Gastroesophageal sphincter (tissue), 3 donors: ENCODE data around the gene RHOG.

Experiments
- POLR2A ChIP-seq, 2 donors: fragments of 450-650 bp; IDR thresholded peaks; one replicate each; pipeline ENCODE4 v1.6.1; 2017; ENCODE audit warnings: antibody characterized with exemption in 2 of 2, mild to moderate bottlenecking in 2 of 2, moderate library complexity in 1 of 2
- TF ChIP-seq, protein P1 (sequence below), 4 experiments: fragments of 200-600 bp in 2 of 4; fragments of 450-650 bp in 2 of 4; sonication (generic) in 1 of 4; IDR thresholded peaks; one replicate each; pipeline ENCODE4 v1.5.1; 2017 to 2019; ENCODE audit warnings: antibody characterized with exemption in 4 of 4, mild to moderate bottlenecking in 2 of 4, moderate library complexity in 2 of 4

DNA sequence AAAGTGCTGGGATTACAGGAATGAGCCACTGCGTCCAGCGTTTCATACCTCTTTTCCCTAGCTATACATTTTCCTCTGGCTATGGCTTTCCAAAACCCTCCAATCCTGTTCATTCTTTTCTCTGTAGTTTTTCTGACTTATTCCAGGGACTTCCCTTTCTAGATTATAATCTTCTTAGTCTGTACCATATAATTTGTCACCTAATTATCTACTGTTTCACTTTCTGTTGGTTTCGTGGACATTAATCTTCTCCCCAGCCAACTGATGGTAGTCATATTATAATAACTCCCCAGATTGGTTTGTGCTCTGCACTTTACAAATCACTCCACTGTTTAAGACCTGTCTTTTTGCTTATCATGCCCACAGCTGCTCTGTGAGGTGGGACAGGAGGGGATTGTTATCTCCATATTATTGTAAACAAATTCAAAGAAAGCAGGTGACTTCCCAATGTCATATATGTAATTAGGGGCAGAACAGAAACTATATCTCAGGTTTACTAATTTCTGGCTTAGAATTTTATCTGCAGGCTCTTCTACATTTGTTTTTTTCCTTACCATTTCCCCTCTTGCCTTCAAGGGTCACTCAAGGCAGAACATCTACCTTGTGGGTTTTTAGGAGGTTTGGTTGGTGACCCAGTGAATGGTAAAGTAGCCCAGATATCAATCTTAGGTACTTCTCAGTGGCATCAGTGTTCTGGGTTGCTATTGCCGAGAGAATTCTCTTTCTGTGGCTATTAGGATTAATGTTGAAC is 38.6 kb upstream of the RHOG start:
- TF ChIP-seq POLR2A (IDR thresholded peaks at IDR 0.05), result no peak
- TF ChIP-seq, protein P1, sequence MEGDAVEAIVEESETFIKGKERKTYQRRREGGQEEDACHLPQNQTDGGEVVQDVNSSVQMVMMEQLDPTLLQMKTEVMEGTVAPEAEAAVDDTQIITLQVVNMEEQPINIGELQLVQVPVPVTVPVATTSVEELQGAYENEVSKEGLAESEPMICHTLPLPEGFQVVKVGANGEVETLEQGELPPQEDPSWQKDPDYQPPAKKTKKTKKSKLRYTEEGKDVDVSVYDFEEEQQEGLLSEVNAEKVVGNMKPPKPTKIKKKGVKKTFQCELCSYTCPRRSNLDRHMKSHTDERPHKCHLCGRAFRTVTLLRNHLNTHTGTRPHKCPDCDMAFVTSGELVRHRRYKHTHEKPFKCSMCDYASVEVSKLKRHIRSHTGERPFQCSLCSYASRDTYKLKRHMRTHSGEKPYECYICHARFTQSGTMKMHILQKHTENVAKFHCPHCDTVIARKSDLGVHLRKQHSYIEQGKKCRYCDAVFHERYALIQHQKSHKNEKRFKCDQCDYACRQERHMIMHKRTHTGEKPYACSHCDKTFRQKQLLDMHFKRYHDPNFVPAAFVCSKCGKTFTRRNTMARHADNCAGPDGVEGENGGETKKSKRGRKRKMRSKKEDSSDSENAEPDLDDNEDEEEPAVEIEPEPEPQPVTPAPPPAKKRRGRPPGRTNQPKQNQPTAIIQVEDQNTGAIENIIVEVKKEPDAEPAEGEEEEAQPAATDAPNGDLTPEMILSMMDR (IDR thresholded peaks at IDR 0.05), result no peak
